Glutamatergic neuron (in vitro differentiated cells): ENCODE results near the gene TMEM236. TPM values are rescaled to one million over a fixed set of nuclear protein-coding genes. Genes with fewer than 3 reads are reported as not detected.

Source experiments
- DNase-seq: peaks from one replicate; pipeline ENCODE4 v3.0.0; 2022
- H3K27ac Mint-ChIP-seq: one replicate; pipeline ENCODE4 v1.8.0; 2020; ENCODE audit warnings: mild to moderate bottlenecking, mixed read lengths, inconsistent platforms; ENCODE audit not compliant: unreplicated experiment
- H3K27me3 Mint-ChIP-seq: one replicate; pipeline ENCODE4 v1.8.0; 2020; ENCODE audit warnings: mild to moderate bottlenecking, moderate library complexity, mixed read lengths, inconsistent platforms; ENCODE audit not compliant: unreplicated experiment
- H3K36me3 Mint-ChIP-seq: one replicate; pipeline ENCODE4 v1.8.0; 2020; ENCODE audit warnings: mild to moderate bottlenecking, mixed read lengths, inconsistent platforms; ENCODE audit not compliant: unreplicated experiment
- H3K4me1 Mint-ChIP-seq: one replicate; pipeline ENCODE4 v1.8.0; 2020; ENCODE audit warnings: mild to moderate bottlenecking, low read depth, mixed read lengths, inconsistent platforms; ENCODE audit not compliant: unreplicated experiment
- H3K4me3 Mint-ChIP-seq: one replicate; pipeline ENCODE4 v1.8.0; 2020; ENCODE audit warnings: mild to moderate bottlenecking, mixed read lengths, inconsistent platforms; ENCODE audit not compliant: unreplicated experiment
- H3K9me3 Mint-ChIP-seq: one replicate; pipeline ENCODE4 v1.8.0; 2020; ENCODE audit warnings: mild to moderate bottlenecking, moderate library complexity, mixed read lengths, inconsistent platforms; ENCODE audit not compliant: unreplicated experiment
- total RNA-seq: library from RNA; stranded (reverse); fragmentation: NEBNext Ultra II Directional; extraction: Animal tissue kit (Norgen Biotek cat#: 25700); gene quantifications from one replicate; pipeline ENCODE4 v1.2.1, GENCODE V29; 2021; ENCODE audit not compliant: unreplicated experiment
- TF ChIP-seq, protein P1 (sequence below): fragments of 200-600 bp; sonication (generic); IDR thresholded peaks from one replicate; pipeline ENCODE4 v1.5.0; 2021; ENCODE audit not compliant: partially characterized antibody, unreplicated experiment

The TMEM236 gene
- total RNA-seq, 1 donor from 2014 or later = 0.07 TPM

DNA sequence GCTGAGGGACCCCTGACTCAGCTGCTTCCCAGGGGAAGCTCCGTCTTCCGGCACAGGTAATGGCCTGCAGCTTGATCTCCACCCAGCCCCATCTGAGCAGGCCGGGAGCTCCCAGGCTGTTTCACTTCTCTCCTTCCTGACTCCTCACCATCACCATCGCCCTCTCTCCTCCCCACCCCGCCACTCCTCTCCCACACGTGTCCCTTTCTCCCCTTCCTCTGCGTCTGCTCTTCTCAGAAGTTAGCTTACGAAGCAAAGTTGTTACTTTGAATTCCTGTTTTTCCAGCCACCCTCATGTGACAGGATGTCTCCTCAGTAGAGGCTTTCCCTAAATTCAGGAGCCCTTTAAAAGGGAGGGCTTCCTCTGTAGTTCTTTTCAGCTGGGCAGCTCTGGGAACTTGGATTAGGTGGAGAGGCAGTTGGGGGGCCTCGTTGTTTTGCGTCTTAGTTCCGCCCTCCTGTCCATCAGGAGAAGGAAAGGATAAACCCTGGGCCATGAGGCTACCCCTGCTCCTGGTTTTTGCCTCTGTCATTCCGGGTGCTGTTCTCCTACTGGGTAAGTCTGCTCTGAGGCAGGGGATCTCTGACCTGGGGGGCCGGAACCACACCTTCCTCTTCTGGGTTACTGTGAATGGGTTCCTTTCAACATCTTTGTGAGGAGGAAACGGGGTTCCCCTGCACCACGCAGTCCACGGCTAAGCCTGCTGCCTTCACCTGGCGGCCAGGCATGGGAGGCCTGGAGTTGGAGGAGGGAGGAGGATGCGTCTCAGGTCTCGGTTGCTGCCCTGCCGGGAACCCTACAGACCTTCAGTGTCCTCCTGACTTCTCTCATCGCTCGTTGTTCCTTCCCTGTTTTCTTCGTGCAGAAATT, 57.2 kb downstream of the TMEM236 start, which contains the start of gene MRC1:
MRC1 (plus strand) TSS at position 378 of the 871 bp plus-strand sequence; CDS start at position 496, 118 bp downstream.
- Mint-ChIP-seq H3K4me1 (no peaks in the 10 kb centered on the region), H3K27ac (no peak within 1 kb of the TSS), H3K36me3 (no peaks in the 10 kb centered on the region), H3K4me3 (no peak within 1 kb of the TSS), H3K9me3 (peaks cover 3% of the 10 kb centered on the region), H3K27me3 (no peaks in the 10 kb centered on the region)
- TF ChIP-seq, protein P1, sequence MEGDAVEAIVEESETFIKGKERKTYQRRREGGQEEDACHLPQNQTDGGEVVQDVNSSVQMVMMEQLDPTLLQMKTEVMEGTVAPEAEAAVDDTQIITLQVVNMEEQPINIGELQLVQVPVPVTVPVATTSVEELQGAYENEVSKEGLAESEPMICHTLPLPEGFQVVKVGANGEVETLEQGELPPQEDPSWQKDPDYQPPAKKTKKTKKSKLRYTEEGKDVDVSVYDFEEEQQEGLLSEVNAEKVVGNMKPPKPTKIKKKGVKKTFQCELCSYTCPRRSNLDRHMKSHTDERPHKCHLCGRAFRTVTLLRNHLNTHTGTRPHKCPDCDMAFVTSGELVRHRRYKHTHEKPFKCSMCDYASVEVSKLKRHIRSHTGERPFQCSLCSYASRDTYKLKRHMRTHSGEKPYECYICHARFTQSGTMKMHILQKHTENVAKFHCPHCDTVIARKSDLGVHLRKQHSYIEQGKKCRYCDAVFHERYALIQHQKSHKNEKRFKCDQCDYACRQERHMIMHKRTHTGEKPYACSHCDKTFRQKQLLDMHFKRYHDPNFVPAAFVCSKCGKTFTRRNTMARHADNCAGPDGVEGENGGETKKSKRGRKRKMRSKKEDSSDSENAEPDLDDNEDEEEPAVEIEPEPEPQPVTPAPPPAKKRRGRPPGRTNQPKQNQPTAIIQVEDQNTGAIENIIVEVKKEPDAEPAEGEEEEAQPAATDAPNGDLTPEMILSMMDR = no peak
- no peak for DNase-seq

GRCh38 chr10:17811146-17811865, 59.3 kb downstream of the TMEM236 start:
- H3K27ac Mint-ChIP-seq = no peak overlapping the region
- DNase-seq = no peak
- H3K4me1 Mint-ChIP-seq = no peaks in the 10 kb centered on the region
- TF ChIP-seq, protein P1 = no peak
- no peaks in the 10 kb centered on the region for H3K36me3 Mint-ChIP-seq
- peaks cover 3% of the 10 kb centered on the region for H3K9me3 Mint-ChIP-seq
- H3K4me3 Mint-ChIP-seq = no peak overlapping the region
- no peaks in the 10 kb centered on the region for H3K27me3 Mint-ChIP-seq

DNA sequence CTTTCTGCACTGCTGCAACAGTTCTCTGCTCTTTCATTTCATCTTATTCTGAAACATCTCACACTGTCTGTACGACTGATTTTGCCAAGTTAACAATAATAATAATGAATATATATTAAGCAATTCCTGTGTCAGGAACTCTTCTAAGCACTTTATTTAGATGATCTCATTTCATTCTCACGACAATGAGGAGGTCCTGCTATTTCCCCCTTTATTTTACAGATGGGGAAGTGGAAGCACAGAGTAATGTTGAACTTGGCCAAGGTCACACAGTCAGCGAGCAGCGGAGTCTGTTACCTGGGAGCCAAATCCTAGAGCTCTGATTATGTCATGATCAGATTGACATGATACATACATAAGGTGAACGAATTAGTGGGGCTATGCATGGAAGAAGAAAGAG, 63.0 kb downstream of the TMEM236 start:
- Mint-ChIP-seq H3K4me1 (no peaks in the 10 kb centered on the region), H3K36me3 (no peaks in the 10 kb centered on the region), H3K9me3 (no peaks in the 10 kb centered on the region), H3K27ac (no peak overlapping the region), H3K27me3 (no peaks in the 10 kb centered on the region), H3K4me3 (no peak overlapping the region)
- DNase-seq = no peak
- TF ChIP-seq, protein P1 = no peak

GRCh38 chr10:17816199-17816598, 64.2 kb downstream of the TMEM236 start:
- no peak overlapping the region for H3K4me3 Mint-ChIP-seq
- no peaks in the 10 kb centered on the region for H3K4me1 Mint-ChIP-seq
- DNase-seq = no peak
- H3K36me3 Mint-ChIP-seq = no peaks in the 10 kb centered on the region
- no peaks in the 10 kb centered on the region for H3K9me3 Mint-ChIP-seq
- no peaks in the 10 kb centered on the region for H3K27me3 Mint-ChIP-seq
- TF ChIP-seq, protein P1 = no peak
- H3K27ac Mint-ChIP-seq = no peak overlapping the region

- Mint-ChIP-seq H3K27ac (no peak overlapping the region), H3K36me3 (no peaks in the 10 kb centered on the region), H3K27me3 (no peaks in the 10 kb centered on the region), H3K4me3 (no peak overlapping the region), H3K9me3 (no peaks in the 10 kb centered on the region), H3K4me1 (no peaks in the 10 kb centered on the region)
- DNase-seq = no peak
- TF ChIP-seq, protein P1 = no peak
Observed at GRCh38 chr10:17817316-17817715, 65.3 kb downstream of the TMEM236 start.
